NCI-H146 (cell line): ENCODE measurements around the gene PKNOX2.

ENCODE experiments used
- DNase-seq: peaks from one replicate; lab custom pipeline; 2025; lab: John Stamatoyannopoulos, UW

Gene PKNOX2

DNA sequence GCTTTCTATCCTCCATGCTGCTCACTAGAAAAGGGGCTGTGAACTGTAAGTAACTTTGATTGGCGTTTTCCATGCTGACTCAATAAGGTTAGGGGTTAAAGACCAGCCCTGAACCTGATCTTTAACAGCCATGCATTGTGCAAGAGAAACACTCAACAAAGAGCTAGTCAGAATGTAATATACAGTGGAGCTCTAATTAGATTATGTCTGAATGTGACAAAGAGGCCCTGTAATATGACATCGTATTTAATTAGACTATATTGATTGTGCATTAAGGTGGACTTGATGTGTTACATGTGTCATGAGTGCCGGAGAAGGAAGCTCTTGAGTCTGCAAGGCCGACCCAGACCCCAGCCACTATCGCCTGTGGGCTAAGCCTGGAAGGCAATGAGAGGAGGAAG, 70.5 kb downstream of the PKNOX2 start:
- DNase-seq: no peak

GRCh38 chr11:125236072-125236825, 71.7 kb downstream of the PKNOX2 start:
- DNase-seq: no peak

DNA sequence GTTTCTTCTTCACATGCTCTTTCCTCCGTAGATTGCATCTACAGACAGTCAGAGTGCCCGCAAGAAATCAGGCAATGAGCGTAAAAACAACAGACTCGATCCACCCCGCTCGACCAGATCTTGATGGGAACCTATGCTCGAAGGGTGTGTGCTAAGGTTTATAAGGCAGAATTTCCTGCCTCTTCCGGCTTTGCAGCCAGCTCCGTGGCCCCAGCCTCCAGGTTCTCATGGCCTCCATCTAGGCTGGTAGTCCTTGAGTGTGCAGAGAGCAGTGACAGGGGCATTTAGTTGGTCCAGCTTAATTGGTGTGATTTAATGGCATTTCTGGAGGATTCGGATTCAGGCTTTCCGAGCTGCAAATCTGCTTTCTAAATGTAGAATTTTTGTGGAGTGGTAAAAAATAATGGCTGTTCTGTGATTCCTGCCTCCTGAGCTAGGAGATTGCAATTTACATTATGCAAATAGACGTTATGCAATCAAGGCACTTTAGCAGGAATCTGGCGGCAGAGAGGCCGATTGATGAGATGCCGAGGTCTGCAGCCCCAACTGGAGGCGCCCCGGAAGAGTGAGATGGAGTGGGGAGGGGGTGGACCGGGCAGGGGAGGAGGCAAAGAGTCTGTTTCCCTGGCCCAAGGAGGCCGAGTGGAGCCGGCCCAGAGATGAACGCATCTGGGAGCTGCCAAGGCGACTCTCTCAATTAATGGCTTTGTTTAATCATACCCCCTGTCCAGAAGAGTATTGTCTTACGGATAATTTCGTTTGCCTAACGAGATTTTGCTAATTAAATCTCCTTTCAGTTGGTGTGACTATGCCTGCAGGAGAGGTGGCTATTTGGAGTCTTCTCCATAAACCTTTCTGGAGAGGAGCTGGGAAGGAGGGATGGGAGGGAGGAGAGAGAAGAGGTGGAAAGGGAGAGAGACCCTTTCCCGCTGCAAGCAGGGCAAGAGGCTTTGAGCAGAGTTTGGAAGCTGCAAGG, 75.3 kb downstream of the PKNOX2 start:
- DNase-seq: no peak

GRCh38 chr11:125241104-125241503, 76.6 kb downstream of the PKNOX2 start:
- DNase-seq: no peak

DNA sequence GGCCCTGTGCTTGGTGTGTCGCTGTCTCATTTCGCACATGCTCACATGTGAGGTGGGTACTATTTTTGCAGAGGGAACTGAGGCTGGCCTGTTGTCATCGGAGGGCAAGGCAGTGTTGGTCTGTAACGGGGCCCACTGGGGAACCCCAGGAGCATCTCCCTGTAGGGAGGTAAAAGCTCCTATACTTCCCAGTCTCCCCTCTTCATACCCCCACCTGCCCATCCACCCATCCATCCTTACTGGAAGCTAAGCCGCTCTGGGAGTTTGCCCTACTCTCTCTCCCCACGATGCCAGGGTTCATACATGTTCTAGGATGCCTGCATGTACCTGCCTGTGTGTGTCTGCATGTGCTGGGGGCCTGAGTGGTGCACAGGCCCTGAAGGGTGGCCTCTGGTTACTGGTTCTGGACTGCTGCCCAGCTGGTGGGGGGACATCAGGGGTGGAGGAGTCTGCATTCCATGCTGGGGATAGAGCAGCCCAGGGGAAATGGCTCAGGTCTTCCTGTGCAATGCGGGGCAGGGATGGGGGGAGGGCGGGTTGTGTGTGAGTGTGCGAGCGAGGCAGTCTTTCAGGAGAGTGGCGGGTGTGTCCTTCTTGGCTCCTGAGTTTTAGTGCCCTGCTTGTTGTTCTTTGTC, 77.7 kb downstream of the PKNOX2 start:
- DNase-seq: no peak

DNA sequence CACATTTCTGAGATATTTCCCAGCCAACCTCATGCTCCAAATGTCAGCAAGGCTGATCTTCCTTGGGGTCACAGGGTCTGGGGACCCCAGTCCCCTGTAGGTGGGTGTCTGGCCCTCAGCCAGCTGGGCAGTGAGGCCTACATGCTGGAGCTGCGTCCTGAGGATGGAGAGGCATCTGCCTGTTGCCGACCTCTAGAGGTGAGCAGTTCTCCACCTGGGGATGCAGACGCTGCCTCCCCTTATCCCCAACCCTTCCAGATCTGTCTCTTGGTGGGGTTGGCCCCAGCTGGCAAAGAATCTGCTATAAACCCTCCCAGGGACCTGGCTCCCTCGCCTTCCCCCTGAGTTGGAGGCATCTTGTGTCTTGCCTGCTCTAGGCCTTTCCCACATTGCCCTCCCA, 79.6 kb downstream of the PKNOX2 start:
- DNase-seq: no peak

DNA sequence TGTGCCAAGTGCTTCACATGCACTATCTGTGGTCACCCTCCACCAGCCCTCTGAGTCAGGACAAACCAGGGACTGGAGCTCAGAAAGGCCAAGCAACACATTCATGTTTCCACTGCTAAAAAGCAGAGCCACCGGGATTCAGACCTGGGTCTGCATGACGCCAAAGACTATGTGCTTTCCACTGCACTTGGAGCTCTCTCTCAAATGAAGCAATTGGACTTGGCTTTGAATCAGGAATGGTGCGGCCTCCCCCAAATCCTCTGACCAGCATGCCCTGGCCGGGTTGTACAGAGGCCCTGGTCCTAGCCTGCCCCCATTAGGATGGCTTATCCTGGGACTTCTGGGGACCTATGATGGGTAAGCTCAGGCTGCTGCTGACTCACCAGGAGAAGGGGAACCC, 80.7 kb downstream of the PKNOX2 start:
- DNase-seq: no peak

DNA sequence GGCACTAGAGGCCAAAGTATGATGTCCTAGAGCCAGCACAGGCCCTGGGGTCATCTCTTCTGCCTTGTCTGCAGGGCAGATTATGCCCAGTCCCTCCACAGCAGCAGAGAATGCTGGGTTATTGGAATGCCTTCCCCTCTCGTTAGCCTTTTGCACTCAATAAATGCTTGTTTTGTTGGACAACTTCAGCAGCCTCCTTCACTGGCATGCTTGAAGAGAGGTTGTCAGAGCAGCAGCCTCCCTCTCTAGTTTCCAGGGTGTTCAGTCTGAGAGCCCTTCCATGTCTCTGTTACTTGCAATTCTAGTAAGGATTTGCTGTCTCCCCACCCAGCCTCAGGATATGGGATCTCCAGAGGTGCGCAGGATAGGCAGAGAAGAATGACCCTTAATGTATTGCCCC, 82.9 kb downstream of the PKNOX2 start:
- no peak for DNase-seq

GRCh38 chr11:125250318-125251213, 86.0 kb downstream of the PKNOX2 start:
- DNase-seq: no peak

DNA sequence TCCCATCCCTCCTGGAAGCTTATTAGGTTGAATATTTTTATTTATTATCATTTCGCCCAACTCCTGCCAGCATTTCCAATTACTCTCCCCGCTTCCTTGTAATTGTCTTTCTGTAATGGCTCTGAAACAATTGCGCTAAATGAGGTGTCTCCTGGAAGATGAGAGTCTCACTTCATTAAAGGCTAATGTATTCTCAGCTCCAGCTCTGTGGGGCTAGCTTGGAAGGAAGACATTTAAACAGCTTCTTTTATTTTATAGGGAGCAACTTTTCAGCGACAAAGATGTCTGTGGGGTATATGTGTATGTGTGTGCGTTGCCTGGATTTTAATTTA, 86.6 kb downstream of the PKNOX2 start:
- DNase-seq: no peak

DNA sequence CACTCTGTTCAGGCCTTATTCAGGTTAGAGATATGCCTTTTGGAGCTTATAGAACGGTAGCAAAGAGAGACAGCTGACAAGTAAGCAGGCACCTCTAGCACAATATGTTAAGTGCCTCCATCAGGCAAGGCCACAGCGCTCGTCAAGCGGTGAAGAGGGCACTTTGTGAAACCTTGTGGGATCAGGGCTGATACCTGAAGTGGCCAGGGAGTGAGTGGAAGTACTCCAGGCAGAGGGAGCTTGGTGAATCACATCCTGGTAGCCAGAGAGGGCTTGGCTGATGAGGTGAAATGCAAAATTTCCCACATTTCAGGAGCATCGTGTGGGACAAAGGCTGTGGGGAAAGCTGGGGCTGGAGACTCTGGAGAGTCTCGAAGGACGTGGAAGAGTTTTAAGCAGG, 87.4 kb downstream of the PKNOX2 start:
- DNase-seq: no peak

- DNase-seq: no peak
These were observed 88.7 kb downstream of the PKNOX2 start for GRCh38 chr11:125253289-125253688.

DNA sequence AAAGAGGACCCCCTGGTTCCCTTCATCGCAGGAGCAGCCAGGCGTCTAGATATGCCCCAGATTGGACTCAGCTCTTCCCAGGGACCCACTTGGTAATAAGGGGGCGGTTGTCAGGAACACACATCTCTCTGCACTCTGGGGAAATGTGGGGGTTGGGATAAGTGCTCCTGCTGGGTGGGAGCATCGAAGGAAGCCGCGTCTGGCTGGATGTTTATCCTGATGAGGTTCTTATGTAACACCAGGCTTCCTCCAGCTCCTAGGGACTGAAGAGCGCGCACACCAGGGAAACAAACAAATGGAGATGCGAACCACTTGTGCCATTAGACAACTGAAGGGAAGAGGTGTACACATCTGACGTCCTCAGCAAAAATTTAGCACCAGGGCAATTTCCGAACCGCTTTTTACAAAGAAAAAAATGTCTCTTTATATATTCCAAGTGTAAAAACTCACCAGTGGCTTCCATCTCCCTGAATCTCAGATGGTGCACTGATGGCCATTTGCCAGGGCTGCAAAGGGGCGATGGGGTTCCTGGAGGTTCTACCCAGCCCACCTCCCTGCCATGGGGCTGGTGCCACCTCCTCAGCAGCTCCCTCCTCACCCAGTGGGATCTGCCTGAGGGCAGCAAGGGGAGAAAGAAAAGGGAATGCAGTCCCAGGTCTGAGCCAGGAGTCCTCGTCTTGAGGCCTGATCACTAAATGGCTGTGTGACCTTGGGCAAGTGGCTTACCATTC, 89.4 kb downstream of the PKNOX2 start:
- no peak for DNase-seq

GRCh38 chr11:125256541-125257189, 92.1 kb downstream of the PKNOX2 start:
- DNase-seq: no peak

GRCh38 chr11:125257190-125257579, 92.6 kb downstream of the PKNOX2 start:
- DNase-seq: no peak

GRCh38 chr11:125257751-125258150, 93.2 kb downstream of the PKNOX2 start:
- no peak for DNase-seq

DNA sequence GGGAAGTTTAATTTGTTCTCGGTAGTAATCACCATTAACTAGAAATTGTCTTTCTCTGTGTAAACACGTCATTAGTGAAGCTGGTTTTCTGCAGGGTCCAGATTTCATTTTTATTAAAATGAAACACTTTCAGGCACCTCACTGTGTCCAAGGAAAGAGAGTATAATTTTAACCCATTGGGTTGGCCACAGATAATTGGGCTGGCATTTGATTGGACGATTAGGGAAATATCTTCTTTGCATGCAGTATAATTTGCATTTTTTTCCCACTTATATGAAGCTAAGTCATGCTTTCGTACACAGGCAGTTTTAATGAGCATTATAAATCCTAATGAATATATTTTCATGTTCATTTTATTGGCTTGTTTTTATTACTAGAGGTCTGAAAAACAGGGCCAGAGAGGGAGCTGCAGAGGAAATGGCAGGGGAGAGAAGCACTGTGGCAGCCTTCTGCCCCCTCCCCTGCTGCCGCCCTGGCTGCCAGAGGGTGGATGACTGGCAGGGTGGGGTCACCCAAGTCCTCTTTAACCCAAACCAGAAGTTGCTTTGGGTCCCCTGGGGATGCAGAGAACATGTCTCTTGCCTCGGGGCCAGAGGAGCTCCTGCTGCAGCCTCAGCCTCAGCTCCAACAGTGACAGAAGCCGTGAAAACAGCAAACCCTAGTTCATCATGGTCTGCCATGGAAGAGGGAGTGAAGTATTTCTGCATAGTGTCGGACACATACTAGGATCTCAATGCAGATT, 93.9 kb downstream of the PKNOX2 start:
- DNase-seq: no peak

DNA sequence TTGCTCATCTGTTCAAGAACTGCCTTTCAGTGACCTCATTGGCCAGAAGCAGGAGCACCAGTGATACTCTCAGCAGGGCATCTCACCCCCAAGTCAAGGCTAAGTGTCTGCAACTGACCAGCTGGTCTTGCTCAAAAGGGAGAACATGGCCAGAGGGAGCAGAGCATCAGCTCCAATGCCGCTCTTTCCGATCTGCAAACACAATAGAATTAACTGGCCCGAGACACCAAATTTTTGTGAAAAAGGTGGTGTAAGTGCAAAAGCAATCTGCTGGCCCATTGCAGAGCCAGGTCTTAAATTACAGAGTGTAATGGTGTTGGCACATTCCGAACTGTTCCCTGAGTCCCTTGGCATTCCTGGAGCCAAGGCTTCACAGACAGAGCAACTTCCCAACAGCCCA, 97.0 kb downstream of the PKNOX2 start:
- no peak for DNase-seq

- DNase-seq: no peak
These were observed 97.8 kb downstream of the PKNOX2 start for GRCh38 chr11:125262194-125262829.
